ENCODE measurements around the gene GPC1.

GRCh38 chr2:240514631-240515030 lies 79.2 kb downstream of the GPC1 start:
- TF ChIP-seq SUZ12 (IDR thresholded peaks at IDR 0.05; ENCODE audit: extremely low read depth, insufficient read depth, insufficient read length), result no peak
- TF ChIP-seq YY1 (IDR thresholded peaks at IDR 0.05; ENCODE audit: insufficient read depth, insufficient read length), result no peak
- no peak for TF ChIP-seq ZNF274 (IDR thresholded peaks at IDR 0.05; ENCODE audit: low read depth, low read length)
